Testis (tissue), 3 donors: Measurements from ENCODE around the gene SPTLC3. TPM values are rescaled to one million over a fixed set of nuclear protein-coding genes. Genes with fewer than 3 reads are reported as not detected.

ENCODE experiments used
- DNase-seq: peaks from one replicate; pipeline ENCODE4 v3.0.0-alpha.2; 2019
- H3K27ac ChIP-seq, 2 donors: fragments of 200-600 bp; sonication (generic); one replicate each; pipeline ENCODE4 v1.5.1; 2019
- H3K27me3 ChIP-seq: fragments of 200-600 bp; sonication (generic); one replicate; pipeline ENCODE4 v1.5.1; 2019
- H3K36me3 ChIP-seq: fragments of 200-600 bp; sonication (generic); one replicate; pipeline ENCODE4 v1.5.1; 2017; ENCODE audit warnings: low read depth; ENCODE audit errors: missing control alignments
- H3K4me1 ChIP-seq: fragments of 200-600 bp; sonication (generic); one replicate; pipeline ENCODE4 v1.5.1; 2019
- H3K4me3 ChIP-seq, 2 donors: fragments of 200-600 bp; sonication (generic); one replicate each; pipeline ENCODE4 v1.5.1; 2017 to 2019
- H3K9me3 ChIP-seq: fragments of 200-600 bp; sonication (generic); one replicate; pipeline ENCODE4 v1.5.1; 2017
- POLR2A ChIP-seq: fragments of 450-650 bp; IDR thresholded peaks from one replicate; pipeline ENCODE4 v1.6.1; 2017; ENCODE audit warnings: antibody characterized with exemption, mild to moderate bottlenecking, moderate library complexity
- WGBS, 2 donors: methylation state at CpG; one replicate each; pipeline ENCODE4 v1.1.5; 2018; 5-methylcytosine and 5-hydroxymethylcytosine counted together
- intact Hi-C: fragments of 100-400 bp; cut with DNase I; formaldehyde crosslinking; loops from one replicate; pipeline ENCODE4 v1.15.1; 2023; ENCODE audit warnings: low total_unique reads
- polyA plus RNA-seq: library from polyadenylated mRNA; stranded (reverse); fragments of 350-450 nt; fragmentation: Illumina TruSeq; extraction: RNeasy Lipid Tissue Mini Kit (QIAGEN cat#74804); gene quantifications from one replicate; pipeline ENCODE4 v1.2.3, GENCODE V29; 2014; ENCODE audit warnings: low read depth, low replicate concordance; ENCODE audit not compliant: insufficient read depth
- total RNA-seq, 2 donors: library from RNA; depleted of rRNA; stranded (reverse); fragments of >200 nt; gene quantifications; one replicate each; pipeline ENCODE4 v1.2.3, GENCODE V29; 2016
- TF ChIP-seq, protein P1 (sequence below), 3 experiments: fragments of 450-650 bp in 2 of 3; fragments of 200-600 bp in 1 of 3; sonication (generic) in 1 of 3; IDR thresholded peaks; one replicate each; pipeline ENCODE4 v1.5.1; 2016 to 2019; ENCODE audit warnings: antibody characterized with exemption in 3 of 3, mild to moderate bottlenecking in 2 of 3, moderate library complexity in 1 of 3

SPTLC3 gene
- total and polyA plus RNA-seq, 3 donors from 2014 or later, result 9.8 to 22.6 (median 11.3) TPM

- Histone ChIP-seq H3K27ac (no peak overlapping the region), H3K27me3 (no peaks in the 10 kb centered on the region), H3K9me3 (no peaks in the 10 kb centered on the region), H3K36me3 (no peaks in the 10 kb centered on the region), H3K4me1 (peaks cover 8% of the 10 kb centered on the region), H3K4me3 (no peak overlapping the region)
- WGBS, 2 donors, result 89 to 90% methylated on average over 4 of the region's 4 CpGs
- TF ChIP-seq, protein P1, sequence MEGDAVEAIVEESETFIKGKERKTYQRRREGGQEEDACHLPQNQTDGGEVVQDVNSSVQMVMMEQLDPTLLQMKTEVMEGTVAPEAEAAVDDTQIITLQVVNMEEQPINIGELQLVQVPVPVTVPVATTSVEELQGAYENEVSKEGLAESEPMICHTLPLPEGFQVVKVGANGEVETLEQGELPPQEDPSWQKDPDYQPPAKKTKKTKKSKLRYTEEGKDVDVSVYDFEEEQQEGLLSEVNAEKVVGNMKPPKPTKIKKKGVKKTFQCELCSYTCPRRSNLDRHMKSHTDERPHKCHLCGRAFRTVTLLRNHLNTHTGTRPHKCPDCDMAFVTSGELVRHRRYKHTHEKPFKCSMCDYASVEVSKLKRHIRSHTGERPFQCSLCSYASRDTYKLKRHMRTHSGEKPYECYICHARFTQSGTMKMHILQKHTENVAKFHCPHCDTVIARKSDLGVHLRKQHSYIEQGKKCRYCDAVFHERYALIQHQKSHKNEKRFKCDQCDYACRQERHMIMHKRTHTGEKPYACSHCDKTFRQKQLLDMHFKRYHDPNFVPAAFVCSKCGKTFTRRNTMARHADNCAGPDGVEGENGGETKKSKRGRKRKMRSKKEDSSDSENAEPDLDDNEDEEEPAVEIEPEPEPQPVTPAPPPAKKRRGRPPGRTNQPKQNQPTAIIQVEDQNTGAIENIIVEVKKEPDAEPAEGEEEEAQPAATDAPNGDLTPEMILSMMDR (IDR thresholded peaks at IDR 0.05), result no peak
- no peak for TF ChIP-seq POLR2A
- DNase-seq, result no peak
- intact Hi-C loops, result no loop called here
Measured at GRCh38 chr20:13041574-13042457, 33.0 kb downstream of the SPTLC3 start.

- Histone ChIP-seq H3K27me3 (no peaks in the 10 kb centered on the region), H3K9me3 (no peaks in the 10 kb centered on the region), H3K4me3 (no peak overlapping the region), H3K36me3 (no peaks in the 10 kb centered on the region), H3K4me1 (peaks cover 8% of the 10 kb centered on the region), H3K27ac (no peak overlapping the region)
- DNase-seq, result no peak
- intact Hi-C loops, result no loop called here
- TF ChIP-seq, protein P1 (IDR thresholded peaks at IDR 0.05), result no peak
- no peak for TF ChIP-seq POLR2A
Measured at GRCh38 chr20:13042458-13042794, 33.7 kb downstream of the SPTLC3 start.

DNA sequence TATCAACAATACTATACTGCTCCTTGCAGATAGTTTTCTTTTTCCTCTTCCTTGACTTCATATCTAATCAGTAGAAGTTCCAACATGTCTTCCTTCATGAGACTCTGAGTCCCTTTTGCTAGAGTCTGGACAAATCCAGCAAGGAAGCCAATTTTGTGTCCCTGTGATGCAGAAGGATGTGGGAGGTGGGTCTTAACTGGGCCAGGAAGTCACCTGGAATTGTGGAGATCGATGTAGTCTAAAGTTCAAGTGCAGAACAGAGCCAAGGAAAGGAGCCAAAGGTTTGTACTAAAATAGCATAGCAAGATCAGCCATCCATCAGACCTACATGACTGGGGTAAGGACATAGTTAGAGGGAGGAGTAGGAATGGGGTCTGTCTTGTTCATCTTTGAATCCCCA is 37.6 kb downstream of the SPTLC3 start:
- no peaks in the 10 kb centered on the region for H3K36me3 ChIP-seq

DNA sequence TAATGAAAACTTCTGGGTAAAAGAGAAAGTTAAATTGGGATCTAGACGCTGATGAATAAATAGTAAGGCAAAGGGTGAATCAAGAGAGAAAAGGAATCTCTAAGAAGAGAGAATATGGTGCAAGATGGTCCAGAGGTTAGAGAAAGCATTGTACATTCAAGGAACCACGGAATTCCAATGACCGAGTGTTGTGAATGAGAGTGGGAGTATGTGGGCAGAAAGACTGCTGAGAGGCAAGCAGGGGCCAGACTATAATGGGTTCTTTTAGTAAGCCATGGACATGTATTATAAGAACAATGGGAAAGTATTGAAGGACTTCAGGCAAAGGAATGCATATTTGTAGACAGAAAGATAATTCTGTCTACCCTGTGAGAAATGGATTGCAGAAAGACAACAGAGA is 45.2 kb downstream of the SPTLC3 start:
- Histone ChIP-seq H3K27ac (no peak overlapping the region), H3K27me3 (no peaks in the 10 kb centered on the region), H3K4me3 (no peak overlapping the region), H3K36me3 (no peaks in the 10 kb centered on the region), H3K9me3 (no peaks in the 10 kb centered on the region), H3K4me1 (no peaks in the 10 kb centered on the region)
- intact Hi-C loops, result no loop called here
- TF ChIP-seq POLR2A, result no peak
- TF ChIP-seq, protein P1 (IDR thresholded peaks at IDR 0.05), result no peak
- DNase-seq, result no peak
- WGBS, 2 donors, result 56 to 68% methylated on average over 3 of the region's 3 CpGs

More for the DNA sequence above, 37.6 kb downstream of the SPTLC3 start:
- no peak overlapping the region for H3K4me3 ChIP-seq
- no peak for DNase-seq
- intact Hi-C loops, result no loop called here
- peaks cover 8% of the 10 kb centered on the region for H3K4me1 ChIP-seq
- no peaks in the 10 kb centered on the region for H3K9me3 ChIP-seq
- no peaks in the 10 kb centered on the region for H3K27me3 ChIP-seq
- WGBS, 2 donors, result 59 to 88% methylated on average over 1 of the region's 1 CpG
- TF ChIP-seq, protein P1 (IDR thresholded peaks at IDR 0.05), result no peak
- TF ChIP-seq POLR2A, result no peak
- no peak overlapping the region for H3K27ac ChIP-seq
